Measurements from ENCODE around the gene PTH2. TPM values are rescaled to one million over a fixed set of nuclear protein-coding genes. Genes with fewer than 3 reads are reported as not detected.
"Not testable (repeated sequence)": the region's sequence is repeated elsewhere in the genome, so short reads cannot be mapped to it uniquely, and the experiment has no call there.

The PTH2 gene, protein sequence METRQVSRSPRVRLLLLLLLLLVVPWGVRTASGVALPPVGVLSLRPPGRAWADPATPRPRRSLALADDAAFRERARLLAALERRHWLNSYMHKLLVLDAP
- not detected in 2 replicates for total RNA-seq (2014; rRNA removed; shearing (Covaris generic))

DNA sequence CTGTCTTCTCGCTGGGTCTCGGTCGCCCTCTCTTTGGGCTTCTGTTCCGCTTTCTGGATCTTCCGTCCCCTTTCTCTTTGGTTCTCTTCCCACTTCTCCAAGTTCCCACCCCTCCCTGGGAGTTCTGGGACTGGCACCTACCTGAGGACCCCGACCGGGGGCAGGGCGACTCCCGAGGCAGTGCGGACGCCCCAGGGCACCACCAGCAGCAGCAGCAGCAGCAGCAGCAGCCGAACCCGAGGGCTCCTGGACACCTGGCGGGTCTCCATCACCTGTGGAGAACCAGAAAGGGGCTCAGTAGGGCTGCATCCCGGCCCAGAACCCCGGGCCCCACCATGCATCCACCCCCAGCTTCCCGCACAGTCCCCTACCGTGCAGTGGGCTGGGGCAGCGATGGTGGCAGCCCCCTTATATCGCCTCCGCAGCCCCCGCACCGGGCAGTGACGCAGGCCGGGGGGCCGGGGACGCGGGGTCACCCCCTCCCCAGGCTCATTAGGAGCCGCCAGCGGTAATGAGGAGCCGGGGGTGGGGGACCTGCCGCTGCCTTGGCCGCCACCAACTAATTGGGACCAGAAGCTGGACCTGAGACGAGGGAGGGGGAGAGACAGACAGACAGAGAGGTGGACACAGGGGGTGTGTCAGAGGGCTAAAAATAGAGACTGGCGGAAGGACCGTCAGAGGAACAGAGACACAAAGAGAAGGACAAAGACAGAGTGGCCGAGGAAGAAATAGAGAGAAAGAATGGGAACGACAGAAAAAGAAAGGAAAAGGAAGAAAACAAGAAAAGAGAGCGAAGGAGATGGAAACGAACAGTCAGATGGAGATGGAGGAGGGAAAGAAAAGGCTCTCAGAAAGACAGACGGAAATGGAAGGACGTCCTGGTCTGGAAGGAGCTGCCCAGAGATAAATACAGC lies at the start of gene PTH2:
Gene PTH2 (minus strand): TSS at position 371 of the 914 bp plus-strand sequence. CDS start 102 bp downstream, at position 269.
- in situ Hi-C loops (cut with HindIII; ENCODE audit: low sequenced_read_pairs), result no loop called here
- no peak for DNase-seq (ENCODE audit: low spot score)

DNA sequence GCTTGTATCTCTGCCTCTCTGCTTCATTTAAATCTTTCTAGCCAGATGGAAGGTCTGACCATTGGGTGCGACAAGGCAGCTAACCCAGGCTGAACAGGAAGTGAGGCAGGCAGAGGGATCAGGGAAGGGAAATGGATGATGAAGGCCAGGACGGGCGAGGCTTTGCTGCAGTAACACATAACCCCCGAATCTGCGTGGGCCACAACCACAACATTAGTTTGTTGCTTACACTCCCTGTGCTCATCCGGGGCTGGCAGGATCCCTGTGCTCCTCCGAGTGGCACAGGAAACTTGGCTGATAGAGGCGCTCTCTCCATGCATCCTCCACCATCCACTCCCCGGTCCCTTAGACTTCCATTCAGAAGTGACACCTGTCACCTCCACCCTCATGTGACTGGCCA lies 49.7 kb upstream of the PTH2 start:
- no peak for DNase-seq (ENCODE audit: low spot score)
- in situ Hi-C loops (cut with HindIII; ENCODE audit: low sequenced_read_pairs), result no loop called here

DNA sequence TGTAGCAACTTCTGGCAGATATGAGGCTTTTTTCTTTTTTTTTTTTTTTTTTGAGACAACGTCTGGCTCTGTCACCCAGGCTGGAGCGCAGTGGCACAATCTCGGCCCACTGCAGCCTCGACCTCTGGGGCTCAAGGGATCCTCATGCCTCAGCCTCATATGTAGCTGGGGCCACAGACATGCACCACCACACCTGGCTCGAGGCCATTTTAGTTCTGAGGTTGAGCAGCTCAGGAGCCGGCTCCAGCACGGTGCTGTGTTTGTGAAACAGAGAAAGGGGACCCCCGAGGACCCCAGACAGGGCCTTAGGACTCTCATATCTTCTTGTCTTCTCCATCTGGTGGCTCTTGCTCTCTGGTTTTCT lies 47.4 kb upstream of the PTH2 start:
- in situ Hi-C loops (cut with HindIII; ENCODE audit: low sequenced_read_pairs), result no loop called here
- DNase-seq (ENCODE audit: low spot score), result no peak

DNA sequence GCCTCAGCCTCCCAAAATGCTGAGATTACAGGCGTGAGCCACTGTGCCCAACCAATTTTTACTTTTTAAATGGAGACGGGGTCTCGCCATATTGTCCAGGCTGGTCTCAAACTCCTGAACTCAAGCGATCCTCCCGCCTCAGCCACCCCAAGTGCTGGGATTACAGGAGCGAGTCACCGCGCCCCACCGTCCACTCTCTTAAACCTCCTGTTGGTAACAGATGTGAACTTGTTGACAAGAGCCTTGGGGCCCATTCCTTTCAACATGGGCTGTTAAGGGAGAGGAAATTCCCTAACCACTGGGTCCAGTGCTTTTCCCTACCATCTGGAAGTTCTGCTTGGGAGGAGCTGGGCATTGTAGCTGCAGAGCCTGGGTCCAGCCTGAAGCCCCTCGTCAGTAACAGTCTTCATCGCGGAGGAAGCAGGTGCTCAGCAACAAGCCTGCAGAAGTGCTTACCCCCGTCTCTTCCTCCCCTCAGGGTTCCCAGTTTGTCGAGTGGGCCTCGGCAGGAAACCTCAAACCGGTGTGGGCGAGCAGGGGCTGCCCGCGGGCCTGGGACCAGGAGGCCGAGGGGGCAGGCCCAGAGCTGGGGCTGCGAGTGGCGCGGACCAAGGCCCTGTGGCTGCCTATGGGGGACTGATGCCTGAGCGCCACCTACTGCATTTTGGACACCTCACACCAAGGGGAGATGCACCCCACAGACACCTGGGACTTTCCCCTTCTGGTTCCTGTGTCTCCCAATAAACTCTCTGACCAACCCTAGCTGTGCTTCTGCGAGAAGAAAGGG lies 46.8 kb upstream of the PTH2 start:
- in situ Hi-C loops (cut with HindIII; ENCODE audit: low sequenced_read_pairs), result no loop called here
- no peak for DNase-seq (ENCODE audit: low spot score)

DNA sequence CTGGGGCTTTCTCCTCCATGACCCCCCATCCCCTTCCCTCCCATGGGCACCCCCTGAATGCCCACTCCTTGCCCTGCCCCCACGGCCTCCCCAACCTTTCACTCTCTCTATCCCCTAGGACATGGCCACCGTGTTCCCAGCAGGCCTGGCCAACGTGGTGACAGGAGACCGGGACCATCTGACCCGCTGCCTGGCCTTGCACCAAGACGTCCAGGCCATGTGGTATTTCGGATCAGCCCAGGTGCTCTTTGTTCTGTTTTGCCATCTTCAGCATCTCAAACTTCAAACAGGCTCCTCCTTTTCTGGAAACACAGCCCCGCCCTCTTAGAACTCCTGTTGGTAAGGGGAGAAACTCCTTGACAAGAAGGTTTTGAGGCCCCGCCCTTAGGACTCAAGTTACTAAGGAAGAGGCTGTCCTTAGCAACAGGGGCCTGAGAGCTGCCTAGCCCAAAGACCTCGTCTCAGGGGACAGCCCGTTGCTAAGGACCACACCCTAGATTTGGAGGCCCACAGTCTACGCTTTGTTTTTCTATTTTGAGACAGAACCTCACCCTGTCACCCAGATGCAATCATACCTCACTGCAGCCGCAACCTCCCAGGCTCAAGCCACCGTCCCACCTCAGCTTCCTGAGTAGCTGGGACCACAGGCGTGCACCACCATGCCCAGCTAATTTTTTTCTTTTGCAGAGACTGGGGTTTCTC lies 45.7 kb upstream of the PTH2 start:
- DNase-seq (ENCODE audit: low spot score), result no peak
- in situ Hi-C loops (cut with HindIII; ENCODE audit: low sequenced_read_pairs), result no loop called here

DNA sequence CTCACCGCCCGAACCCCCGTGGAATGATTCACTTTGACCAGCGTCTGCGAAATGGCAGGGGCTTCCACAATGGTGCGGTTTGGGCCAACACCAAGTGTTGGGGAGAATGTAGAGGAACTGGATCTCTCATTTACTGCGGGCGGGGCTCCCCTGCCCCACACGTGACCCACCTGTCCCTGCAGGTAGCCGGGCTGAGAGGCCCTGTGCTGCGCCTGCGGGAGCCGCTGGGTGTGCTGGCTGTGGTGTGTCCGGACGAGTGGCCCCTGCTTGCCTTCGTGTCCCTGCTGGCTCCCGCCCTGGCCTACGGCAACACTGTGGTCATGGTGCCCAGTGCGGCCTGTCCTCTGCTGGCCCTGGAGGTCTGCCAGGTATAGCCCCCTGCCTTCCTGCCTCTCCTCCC lies 45.0 kb upstream of the PTH2 start:
- in situ Hi-C loops (cut with HindIII; ENCODE audit: low sequenced_read_pairs), result no loop called here
- no peak for DNase-seq (ENCODE audit: low spot score)

DNA sequence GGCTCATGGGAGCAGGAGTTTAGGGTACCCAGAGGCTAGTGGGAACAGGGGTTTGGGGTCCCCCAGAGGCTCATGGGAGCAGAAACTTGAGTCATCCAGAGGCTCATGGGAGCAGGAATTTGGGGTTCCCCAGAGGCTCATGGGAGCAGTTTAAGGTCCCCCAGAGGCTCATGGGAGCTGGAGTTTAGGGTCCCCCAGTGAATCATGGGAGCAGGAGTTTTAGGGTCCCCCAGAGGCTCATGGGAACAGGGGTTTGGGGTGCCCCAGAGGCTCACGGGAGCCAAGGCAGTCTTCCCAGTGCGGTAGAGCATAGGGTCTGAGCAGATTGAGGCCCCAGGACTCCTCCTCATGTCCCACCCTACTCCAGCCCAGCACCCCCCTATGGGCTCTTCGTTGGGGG lies 42.1 kb upstream of the PTH2 start:
- in situ Hi-C loops (cut with HindIII; ENCODE audit: low sequenced_read_pairs), result no loop called here
- no peak for DNase-seq (ENCODE audit: low spot score)

DNA sequence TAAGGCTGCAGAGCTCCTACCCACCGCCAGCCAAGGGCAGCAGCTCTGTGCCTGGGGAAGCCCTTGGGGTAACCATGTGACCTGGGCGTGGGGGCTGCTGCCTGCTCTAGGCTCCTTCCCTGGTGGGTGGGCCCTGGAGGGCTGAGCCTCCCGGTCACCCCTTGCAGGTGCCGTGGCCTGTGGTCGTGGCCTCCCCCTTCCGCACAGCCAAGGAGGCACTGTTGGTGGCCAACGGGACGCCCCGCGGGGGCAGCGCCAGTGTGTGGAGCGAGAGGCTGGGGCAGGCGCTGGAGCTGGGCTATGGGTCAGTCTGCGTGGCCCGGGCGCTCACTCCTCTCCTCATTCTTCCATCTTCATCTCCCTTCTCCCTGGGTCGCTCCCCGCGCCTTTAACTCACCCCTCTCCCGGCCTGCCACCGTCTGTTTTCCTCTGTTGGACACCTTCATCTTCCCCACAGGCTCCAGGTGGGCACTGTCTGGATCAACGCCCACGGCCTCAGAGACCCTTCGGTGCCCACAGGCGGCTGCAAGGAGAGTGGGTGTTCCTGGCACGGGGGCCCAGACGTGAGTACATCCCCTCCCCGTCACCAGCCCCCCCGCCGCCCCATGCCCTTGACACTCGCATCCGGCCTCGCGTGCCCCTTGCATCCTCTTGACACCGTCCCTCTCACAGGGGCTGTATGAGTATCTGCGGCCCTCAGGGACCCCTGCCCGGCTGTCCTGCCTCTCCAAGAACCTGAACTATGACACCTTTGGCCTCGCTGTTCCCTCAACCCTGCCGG lies 40.9 kb upstream of the PTH2 start:
- DNase-seq (ENCODE audit: low spot score), result no peak

DNA sequence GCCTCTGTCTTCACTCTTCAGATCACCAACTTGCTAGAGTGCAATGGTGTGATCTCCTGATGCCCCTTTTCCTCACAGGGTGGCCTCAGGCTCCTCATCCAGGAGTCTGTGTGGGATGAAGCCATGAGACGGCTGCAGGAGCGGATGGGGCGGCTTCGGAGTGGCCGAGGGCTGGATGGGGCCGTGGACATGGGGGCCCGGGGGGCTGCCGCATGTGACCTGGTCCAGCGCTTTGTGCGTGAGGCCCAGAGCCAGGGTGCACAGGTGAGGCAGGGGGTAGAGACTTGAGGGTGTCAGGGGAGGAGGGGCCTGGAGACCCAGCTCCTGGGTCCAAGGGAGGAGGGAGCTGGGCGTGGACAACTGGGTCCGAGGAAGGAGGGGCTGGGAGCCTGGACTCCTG lies 39.3 kb upstream of the PTH2 start:
- no peak for DNase-seq (ENCODE audit: low spot score)
- in situ Hi-C loops (cut with HindIII; ENCODE audit: low sequenced_read_pairs), result no loop called here

More for the DNA sequence above, 40.9 kb upstream of the PTH2 start:
- in situ Hi-C loops (cut with HindIII; ENCODE audit: low sequenced_read_pairs), result no loop called here

DNA sequence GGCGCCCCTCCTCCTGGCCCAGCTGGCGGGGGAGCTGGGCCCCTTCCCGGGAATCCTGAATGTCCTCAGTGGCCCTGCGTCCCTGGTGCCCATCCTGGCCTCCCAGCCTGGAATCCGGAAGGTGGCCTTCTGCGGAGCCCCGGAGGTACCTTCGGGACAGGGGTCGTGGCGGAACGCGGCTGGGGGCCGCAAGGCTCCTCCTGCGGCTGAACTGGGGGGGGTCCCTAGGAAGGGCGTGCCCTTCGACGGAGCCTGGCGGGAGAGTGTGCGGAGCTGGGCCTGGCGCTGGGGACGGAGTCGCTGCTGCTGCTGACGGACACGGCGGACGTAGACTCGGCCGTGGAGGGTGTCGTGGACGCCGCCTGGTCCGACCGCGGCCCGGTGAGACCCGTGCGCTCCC lies 38.4 kb upstream of the PTH2 start:
- in situ Hi-C loops (cut with HindIII; ENCODE audit: low sequenced_read_pairs), result no loop called here
- no peak for DNase-seq (ENCODE audit: low spot score)

DNA sequence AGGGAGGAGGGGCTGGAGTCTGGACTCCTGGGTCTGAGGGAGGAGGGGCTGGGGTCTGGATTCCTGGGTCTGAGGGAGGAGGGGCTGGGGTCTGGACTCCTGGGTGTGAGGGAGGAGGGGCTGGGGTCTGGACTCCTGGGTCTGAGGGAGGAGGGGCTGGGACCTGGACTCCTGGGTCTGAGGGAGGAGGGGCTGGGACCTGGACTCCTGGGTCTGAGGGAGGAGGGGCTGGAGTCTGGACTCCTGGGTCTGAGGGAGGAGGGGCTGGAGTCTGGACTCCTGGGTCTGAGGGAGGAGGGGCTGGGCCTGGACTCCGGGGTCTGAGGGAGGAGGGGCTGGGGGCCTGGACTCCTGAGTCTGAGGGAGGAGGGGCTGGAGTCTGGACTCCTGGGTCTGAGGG lies 37.9 kb upstream of the PTH2 start:
- in situ Hi-C loops (cut with HindIII; ENCODE audit: low sequenced_read_pairs); DNase-seq (ENCODE audit: low spot score): not testable (repeated sequence)

DNA sequence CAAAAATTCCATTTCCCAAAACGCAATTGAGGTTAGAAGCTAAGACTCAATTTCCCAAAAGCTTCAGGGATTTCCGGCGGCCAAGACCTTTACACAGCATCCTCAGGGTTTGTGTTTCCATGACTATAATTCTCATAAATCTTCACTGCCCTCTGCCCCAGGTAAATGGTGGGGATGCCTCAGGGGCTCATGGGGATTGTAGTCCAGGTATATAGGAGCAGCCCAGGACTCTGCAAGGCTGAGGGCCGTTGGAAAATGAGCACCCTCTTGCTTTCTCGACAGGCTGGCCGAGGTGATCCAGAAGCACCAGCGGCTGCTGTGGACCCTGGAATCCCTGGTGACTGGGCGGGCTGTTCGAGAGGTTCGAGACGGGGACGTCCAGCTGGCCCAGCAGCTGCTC lies 36.1 kb upstream of the PTH2 start:
- in situ Hi-C loops (cut with HindIII; ENCODE audit: low sequenced_read_pairs), result no loop called here

DNA sequence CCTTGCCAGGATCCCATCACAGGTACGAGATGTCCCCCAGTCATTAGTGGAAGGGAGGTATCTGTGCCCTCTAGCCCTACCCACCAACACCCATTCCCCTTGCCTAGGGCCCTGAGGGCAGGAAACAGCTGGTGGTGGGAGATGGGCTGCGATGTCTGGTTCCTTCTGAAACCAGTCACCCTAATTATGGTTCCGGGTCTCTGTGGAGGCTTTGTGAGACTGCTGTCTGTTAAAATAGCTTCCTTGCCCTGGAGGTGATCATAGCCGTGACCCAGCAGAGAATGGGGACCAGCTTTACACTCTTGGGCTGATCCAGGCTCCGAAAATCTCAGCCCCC lies 35.3 kb upstream of the PTH2 start:
- in situ Hi-C loops (cut with HindIII; ENCODE audit: low sequenced_read_pairs), result no loop called here
- no peak for DNase-seq (ENCODE audit: low spot score)

More for the DNA sequence above, 36.1 kb upstream of the PTH2 start:
- DNase-seq (ENCODE audit: low spot score), result no peak

DNA sequence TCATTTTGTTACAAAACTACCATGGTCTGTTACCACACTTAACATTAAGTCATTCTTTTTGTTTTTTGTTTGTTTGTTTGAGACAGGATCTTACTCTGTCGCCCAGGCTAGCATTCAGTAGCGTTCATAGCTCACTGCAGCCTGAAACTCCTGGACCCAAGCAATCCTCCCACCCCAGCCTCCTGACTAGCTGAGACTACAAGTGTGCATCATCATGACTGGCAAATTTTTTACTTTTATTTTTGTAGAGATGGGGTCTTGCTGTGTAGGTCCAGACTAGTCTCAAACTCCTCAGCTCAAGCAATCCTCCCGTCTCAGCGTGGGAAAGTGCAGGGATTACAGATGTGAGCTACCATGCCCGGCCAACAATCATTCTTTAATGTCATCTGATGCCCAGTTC lies 33.1 kb upstream of the PTH2 start:
- in situ Hi-C loops (cut with HindIII; ENCODE audit: low sequenced_read_pairs), result no loop called here
- no peak for DNase-seq (ENCODE audit: low spot score)

DNA sequence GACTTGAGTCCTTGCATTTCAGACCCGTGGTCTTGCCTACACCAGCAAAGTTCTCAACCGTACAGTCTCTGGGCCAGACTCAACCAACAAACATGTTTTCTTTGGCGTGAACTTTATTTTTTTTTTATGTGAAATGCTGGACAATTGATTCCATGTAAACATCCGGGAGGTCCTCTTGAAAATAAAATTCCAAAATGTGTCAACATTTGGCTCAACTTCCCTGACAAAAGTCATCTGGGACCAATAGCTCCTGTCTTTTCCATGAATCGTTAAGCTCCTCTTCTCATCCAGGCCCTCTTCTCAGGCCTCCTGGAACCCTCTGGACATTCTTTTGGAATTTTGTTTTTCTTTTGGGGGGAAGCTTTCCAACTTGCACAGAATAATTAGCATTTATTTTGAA lies 32.5 kb upstream of the PTH2 start:
- no peak for DNase-seq (ENCODE audit: low spot score)
- in situ Hi-C loops (cut with HindIII; ENCODE audit: low sequenced_read_pairs), result no loop called here

DNA sequence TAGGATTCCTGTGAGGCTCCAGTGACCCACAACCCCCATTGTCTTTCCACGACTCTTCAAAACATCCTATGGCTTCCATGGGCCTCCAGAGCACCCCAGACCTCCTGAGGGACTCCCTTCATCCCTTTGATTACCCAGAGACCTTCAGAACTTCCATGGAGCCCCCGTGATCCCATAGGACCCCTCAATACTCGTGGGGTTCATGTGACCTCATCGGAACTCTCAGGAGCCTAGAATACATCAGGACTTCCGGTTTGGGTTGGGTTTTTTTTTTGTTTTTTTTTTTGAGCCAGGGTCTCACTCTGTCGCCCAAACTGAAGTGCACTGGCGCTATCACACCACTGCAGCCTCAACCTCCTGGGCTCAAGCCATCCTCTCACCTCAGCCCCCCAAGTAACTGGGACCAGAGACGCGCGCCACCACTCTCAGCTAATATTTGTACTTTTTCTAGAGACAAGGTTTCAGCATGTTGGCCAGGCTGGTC lies 30.6 kb upstream of the PTH2 start:
- in situ Hi-C loops (cut with HindIII; ENCODE audit: low sequenced_read_pairs), result no loop called here
- no peak for DNase-seq (ENCODE audit: low spot score)

DNA sequence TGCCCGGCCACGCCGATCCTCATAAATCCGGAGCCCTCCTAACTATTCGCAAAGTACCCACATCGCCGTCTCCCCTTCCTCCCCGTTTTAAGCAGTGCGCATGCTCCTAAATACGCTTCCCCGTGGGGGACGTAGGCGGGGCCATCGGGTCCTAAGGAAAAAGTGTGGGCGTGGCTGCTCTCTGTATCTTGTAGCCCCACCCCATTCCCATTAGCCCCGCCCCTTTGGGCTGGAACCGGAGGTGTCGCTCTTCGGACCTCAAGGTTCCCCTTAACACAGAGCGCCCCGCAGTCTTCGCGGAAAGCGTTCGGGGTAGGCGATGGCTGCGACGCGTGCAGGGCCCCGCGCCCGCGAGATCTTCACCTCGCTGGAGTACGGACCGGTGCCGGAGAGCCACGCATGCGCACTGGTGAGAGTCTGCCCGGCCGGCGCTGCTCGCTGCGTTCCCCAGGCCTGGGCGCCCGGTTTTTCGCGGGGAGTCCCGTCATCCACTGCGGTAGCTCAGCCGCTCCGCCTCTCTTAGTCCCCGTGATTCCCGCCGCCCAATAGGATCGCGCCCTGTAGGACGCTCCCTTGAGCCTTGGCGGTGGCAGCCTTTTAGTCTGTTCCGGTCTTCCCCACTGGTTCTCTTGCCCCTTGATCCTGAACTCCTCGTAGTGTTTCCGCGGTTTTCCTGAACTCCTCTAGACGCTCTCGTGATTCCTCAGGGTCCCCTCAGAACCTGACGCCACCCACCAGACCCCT lies 29.9 kb upstream of the PTH2 start, which contains the start of gene ALDH16A1:
Gene ALDH16A1 (plus strand): TSS at position 213 of the 744 bp plus-strand sequence. CDS start 107 bp downstream, at position 320.
- DNase-seq (ENCODE audit: low spot score), result peak; percentile 98
- in situ Hi-C loops (cut with HindIII; ENCODE audit: low sequenced_read_pairs), result no loop called here
